Activated CD8-positive, alpha-beta memory T cell treated with anti-CD3 and anti-CD28 coated beads, Interleukin-2, amount 10 ng/mL, durations not matched to agents 7 days and 5 days (primary cell): Measurements from ENCODE around the gene PRPF39. TPM values are rescaled to one million over a fixed set of nuclear protein-coding genes. Genes with fewer than 3 reads are reported as not detected.

Experiments
- ATAC-seq: fragments of 150-1000 bp; cut with Tn5 transposase; one replicate; pipeline ENCODE4 v1.10.0; 2021; ENCODE audit warnings: moderate library complexity
- CTCF ChIA-PET: fragments of 350-600 bp; sonication (Branson Sonifier 250); formaldehyde crosslinking; loops from one replicate; lab custom pipeline; 2021; ENCODE audit warnings: antibody characterized with exemption; lab: Charles Lee
- DNase-seq: peaks from one replicate; pipeline ENCODE4 v3.0.0-alpha.2; 2020
- H3K27ac Mint-ChIP-seq: one replicate; pipeline ENCODE4 v1.8.0; 2021; ENCODE audit warnings: mild to moderate bottlenecking, mixed read lengths
- H3K27me3 Mint-ChIP-seq: one replicate; pipeline ENCODE4 v1.8.0; 2021; ENCODE audit warnings: mixed read lengths
- H3K36me3 Mint-ChIP-seq: one replicate; pipeline ENCODE4 v1.8.0; 2021; ENCODE audit warnings: mild to moderate bottlenecking, mixed read lengths
- H3K4me1 Mint-ChIP-seq: one replicate; pipeline ENCODE4 v1.8.0; 2021; ENCODE audit warnings: mixed read lengths
- H3K4me3 Mint-ChIP-seq: one replicate; pipeline ENCODE4 v1.8.0; 2021; ENCODE audit warnings: mild to moderate bottlenecking, moderate library complexity, mixed read lengths
- H3K9me3 Mint-ChIP-seq: one replicate; pipeline ENCODE4 v1.8.0; 2022; ENCODE audit warnings: low read depth, mixed read lengths
- total RNA-seq, 2 experiments: library from RNA; stranded (reverse); gene quantifications; one replicate each; pipeline ENCODE4 v1.2.3, GENCODE V29; 2021

PRPF39 gene
- 10 to 100 TPM; 47.6 to 49.0 TPM for total RNA-seq

- Mint-ChIP-seq H3K27ac (peak within 1 kb of the TSS; percentile 93), H3K36me3 (peaks cover 5% of the 10 kb centered on the region), H3K4me3 (peak within 1 kb of the TSS; percentile 96), H3K9me3 (no peaks in the 10 kb centered on the region), H3K27me3 (no peaks in the 10 kb centered on the region), H3K4me1 (peaks cover 45% of the 10 kb centered on the region)
- CTCF ChIA-PET, result interaction anchor here (0.9 kb wide), 1 partner anchor 10 kb away, joined by 3 read pairs; no protein-coding TSS in a partner anchor
- ATAC-seq (peak; percentile 97), DNase-seq (peak; percentile 96)
Observed at GRCh38 chr14:45083976-45084722, at the start of gene PRPF39. Gene PRPF39, plus strand, starts transcription at chr14:45084116. Its CDS starts 11,124 bp downstream, at chr14:45095240.

DNA sequence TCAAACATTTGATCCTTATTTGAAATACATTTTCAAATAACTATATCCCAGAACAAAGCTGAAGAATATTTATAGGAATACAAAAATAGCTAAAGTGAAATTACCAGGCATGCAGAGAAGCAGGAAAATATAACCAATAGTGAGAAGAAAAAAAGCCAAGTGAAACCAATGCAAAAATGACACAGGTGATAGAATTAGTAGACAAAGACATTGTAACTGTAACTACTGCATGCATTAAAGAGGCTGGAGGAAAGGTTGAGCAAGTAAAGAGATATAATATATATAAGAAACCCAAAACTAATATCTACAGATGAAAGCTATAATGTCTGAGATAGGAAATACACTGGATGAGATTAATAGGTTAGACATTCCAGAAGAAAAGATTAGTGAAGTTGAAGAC is 49.2 kb upstream of the PRPF39 start:
- DNase-seq, result no peak
- no peaks in the 10 kb centered on the region for H3K27me3 Mint-ChIP-seq
- H3K27ac Mint-ChIP-seq, result no peak overlapping the region
- H3K4me3 Mint-ChIP-seq, result no peak overlapping the region
- peaks cover 39% of the 10 kb centered on the region for H3K36me3 Mint-ChIP-seq
- ATAC-seq, result no peak
- H3K4me1 Mint-ChIP-seq, result no peaks in the 10 kb centered on the region
- peaks cover 2% of the 10 kb centered on the region for H3K9me3 Mint-ChIP-seq
- CTCF ChIA-PET, result no interaction called here

- no peaks in the 10 kb centered on the region for H3K4me1 Mint-ChIP-seq
- DNase-seq, result no peak
- ATAC-seq, result no peak
- H3K27ac Mint-ChIP-seq, result no peak overlapping the region
- H3K36me3 Mint-ChIP-seq, result peaks cover 41% of the 10 kb centered on the region
- peaks cover 2% of the 10 kb centered on the region for H3K9me3 Mint-ChIP-seq
- CTCF ChIA-PET, result no interaction called here
- no peaks in the 10 kb centered on the region for H3K27me3 Mint-ChIP-seq
- no peak overlapping the region for H3K4me3 Mint-ChIP-seq
Observed at GRCh38 chr14:45038256-45038655, 45.7 kb upstream of the PRPF39 start.

DNA sequence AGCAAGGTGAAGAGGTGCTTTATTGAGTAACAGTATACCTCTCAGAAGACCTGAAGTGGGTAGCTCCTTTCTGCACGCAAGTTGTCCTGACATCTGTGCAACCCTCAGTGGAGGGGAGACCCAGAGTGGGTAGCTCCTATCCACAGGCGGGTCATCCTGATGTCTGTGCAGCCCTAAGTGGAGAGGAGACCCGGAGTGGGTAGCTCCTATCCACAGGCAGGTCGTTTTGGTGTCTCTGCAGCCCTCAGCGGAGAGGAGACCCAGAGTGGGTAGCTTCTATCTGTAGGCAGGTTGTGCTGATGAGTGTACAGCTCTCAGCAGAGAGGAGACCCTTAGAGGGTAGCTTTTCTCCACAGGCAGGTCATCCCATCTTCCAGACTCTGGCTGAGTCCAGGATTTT is 45.1 kb upstream of the PRPF39 start:
- Mint-ChIP-seq H3K27ac (no peak overlapping the region), H3K9me3 (peaks cover 2% of the 10 kb centered on the region), H3K36me3 (peaks cover 38% of the 10 kb centered on the region), H3K27me3 (no peaks in the 10 kb centered on the region), H3K4me1 (no peaks in the 10 kb centered on the region), H3K4me3 (no peak overlapping the region)
- DNase-seq, result no peak
- no peak for ATAC-seq
- CTCF ChIA-PET, result no interaction called here

GRCh38 chr14:45039390-45039789 is 44.5 kb upstream of the PRPF39 start:
- DNase-seq, result no peak
- peaks cover 35% of the 10 kb centered on the region for H3K36me3 Mint-ChIP-seq
- no peaks in the 10 kb centered on the region for H3K4me1 Mint-ChIP-seq
- H3K9me3 Mint-ChIP-seq, result peaks cover 2% of the 10 kb centered on the region
- no peak overlapping the region for H3K27ac Mint-ChIP-seq
- H3K27me3 Mint-ChIP-seq, result no peaks in the 10 kb centered on the region
- no peak for ATAC-seq
- CTCF ChIA-PET, result no interaction called here
- no peak overlapping the region for H3K4me3 Mint-ChIP-seq

- H3K36me3 Mint-ChIP-seq, result peaks cover 27% of the 10 kb centered on the region
- H3K27ac Mint-ChIP-seq, result no peak overlapping the region
- H3K9me3 Mint-ChIP-seq, result peaks cover 2% of the 10 kb centered on the region
- DNase-seq (no peak), ATAC-seq (no peak)
- H3K4me3 Mint-ChIP-seq, result no peak overlapping the region
- H3K4me1 Mint-ChIP-seq, result no peaks in the 10 kb centered on the region
- CTCF ChIA-PET, result no interaction called here
- no peaks in the 10 kb centered on the region for H3K27me3 Mint-ChIP-seq
Observed at GRCh38 chr14:45041641-45042040, 42.3 kb upstream of the PRPF39 start.

DNA sequence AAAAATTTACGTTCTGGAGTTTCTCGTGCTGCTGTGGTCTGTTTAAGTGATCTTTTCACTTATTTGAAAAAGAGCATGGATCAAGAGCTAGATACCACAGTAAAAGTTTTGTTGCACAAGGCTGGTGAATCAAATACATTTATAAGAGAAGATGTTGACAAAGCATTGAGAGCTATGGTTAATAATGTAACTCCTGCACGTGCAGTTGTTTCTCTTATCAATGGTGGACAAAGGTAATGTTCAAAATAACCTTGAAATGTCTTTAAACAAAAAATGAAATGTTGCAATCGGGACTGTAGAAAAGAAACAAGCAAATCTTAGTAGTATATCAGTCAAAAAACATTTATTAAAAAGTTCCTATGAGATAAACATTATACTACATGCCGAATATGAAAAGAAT is 39.3 kb upstream of the PRPF39 start:
- Mint-ChIP-seq H3K36me3 (peaks cover 11% of the 10 kb centered on the region), H3K27me3 (no peaks in the 10 kb centered on the region), H3K9me3 (no peaks in the 10 kb centered on the region), H3K4me3 (no peak overlapping the region), H3K4me1 (no peaks in the 10 kb centered on the region), H3K27ac (no peak overlapping the region)
- CTCF ChIA-PET, result no interaction called here
- DNase-seq (no peak), ATAC-seq (no peak)

GRCh38 chr14:45048385-45048784 is 35.5 kb upstream of the PRPF39 start:
- ATAC-seq, result no peak
- DNase-seq, result no peak
- no peak overlapping the region for H3K4me3 Mint-ChIP-seq
- no peaks in the 10 kb centered on the region for H3K27me3 Mint-ChIP-seq
- no peaks in the 10 kb centered on the region for H3K9me3 Mint-ChIP-seq
- peaks cover 11% of the 10 kb centered on the region for H3K36me3 Mint-ChIP-seq
- H3K27ac Mint-ChIP-seq, result no peak overlapping the region
- no peaks in the 10 kb centered on the region for H3K4me1 Mint-ChIP-seq
- CTCF ChIA-PET, result no interaction called here

DNA sequence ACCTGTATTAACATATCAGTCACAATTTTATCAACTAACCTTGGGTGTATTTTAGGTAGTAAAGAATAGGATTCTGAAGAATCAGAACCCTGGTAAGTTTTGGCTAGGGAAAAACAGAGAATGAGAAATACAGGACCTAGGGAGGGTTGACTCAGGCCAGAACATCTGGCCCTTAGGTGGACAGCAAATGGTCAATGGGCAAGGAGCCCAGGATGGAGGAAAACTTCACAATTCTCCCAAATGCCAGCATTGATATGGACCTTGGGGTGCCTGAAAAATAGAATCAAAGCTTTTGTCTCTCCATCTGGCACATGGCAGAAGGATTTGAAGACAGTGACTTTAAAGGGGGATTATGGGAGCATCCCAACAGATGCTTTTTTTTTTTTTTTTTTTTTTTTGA is 32.7 kb upstream of the PRPF39 start:
- ATAC-seq (no peak), DNase-seq (no peak)
- peaks cover 23% of the 10 kb centered on the region for H3K36me3 Mint-ChIP-seq
- H3K9me3 Mint-ChIP-seq, result no peaks in the 10 kb centered on the region
- H3K4me1 Mint-ChIP-seq, result no peaks in the 10 kb centered on the region
- CTCF ChIA-PET, result no interaction called here
- no peak overlapping the region for H3K27ac Mint-ChIP-seq
- H3K27me3 Mint-ChIP-seq, result no peaks in the 10 kb centered on the region
- no peak overlapping the region for H3K4me3 Mint-ChIP-seq

DNA sequence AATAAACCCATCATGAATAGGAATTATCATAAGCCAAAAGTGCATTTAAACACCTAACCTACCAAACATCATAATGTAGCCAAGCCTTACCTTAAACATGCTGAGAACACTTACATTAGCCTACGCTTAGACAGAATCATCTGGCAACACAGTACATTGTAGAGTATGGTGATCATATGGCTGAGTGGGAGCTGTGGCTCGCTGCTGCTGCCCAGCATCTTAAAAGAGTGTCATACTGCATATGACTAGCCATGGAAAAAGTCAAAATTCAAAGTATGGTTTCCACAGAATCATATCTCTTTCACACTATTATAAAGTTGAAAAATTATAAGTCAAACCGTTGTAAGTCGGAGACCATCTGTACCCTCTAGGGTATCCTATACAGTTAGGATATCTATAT is 32.0 kb upstream of the PRPF39 start:
- H3K4me3 Mint-ChIP-seq, result no peak overlapping the region
- CTCF ChIA-PET, result no interaction called here
- DNase-seq (no peak), ATAC-seq (no peak)
- no peaks in the 10 kb centered on the region for H3K9me3 Mint-ChIP-seq
- H3K4me1 Mint-ChIP-seq, result no peaks in the 10 kb centered on the region
- no peaks in the 10 kb centered on the region for H3K27me3 Mint-ChIP-seq
- no peak overlapping the region for H3K27ac Mint-ChIP-seq
- H3K36me3 Mint-ChIP-seq, result peaks cover 24% of the 10 kb centered on the region

- ATAC-seq, result no peak
- H3K27ac Mint-ChIP-seq, result no peak overlapping the region
- no peak for DNase-seq
- H3K4me3 Mint-ChIP-seq, result no peak overlapping the region
- H3K27me3 Mint-ChIP-seq, result no peaks in the 10 kb centered on the region
- H3K36me3 Mint-ChIP-seq, result peaks cover 35% of the 10 kb centered on the region
- H3K4me1 Mint-ChIP-seq, result no peaks in the 10 kb centered on the region
- no peaks in the 10 kb centered on the region for H3K9me3 Mint-ChIP-seq
- CTCF ChIA-PET, result no interaction called here
Observed at GRCh38 chr14:45057349-45057748, 26.6 kb upstream of the PRPF39 start.

DNA sequence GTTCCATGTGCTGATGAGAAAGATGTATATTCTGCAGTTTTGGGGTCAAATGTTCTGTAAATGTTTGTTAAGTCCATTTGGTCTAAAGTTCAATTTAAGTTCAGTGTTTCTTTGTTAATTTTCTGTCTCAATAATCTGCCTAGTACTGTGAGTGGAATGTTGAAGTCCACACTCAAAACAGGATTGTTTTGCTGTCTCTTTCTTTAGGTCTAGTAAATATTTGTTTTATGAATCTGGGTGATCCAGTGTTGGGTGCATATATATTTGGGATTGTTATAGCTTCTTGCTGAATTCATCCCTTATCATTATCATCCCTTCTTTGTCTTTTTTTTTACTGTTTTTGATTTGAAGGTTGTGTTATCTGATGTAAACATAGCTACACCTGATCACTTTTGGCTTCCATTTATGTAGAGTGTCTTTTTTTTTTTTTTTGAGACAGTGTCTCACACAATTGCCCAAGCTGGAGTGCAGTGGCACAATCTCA is 26.0 kb upstream of the PRPF39 start:
- Mint-ChIP-seq H3K4me1 (no peaks in the 10 kb centered on the region), H3K27ac (no peak overlapping the region), H3K27me3 (no peaks in the 10 kb centered on the region), H3K4me3 (no peak overlapping the region), H3K36me3 (peaks cover 33% of the 10 kb centered on the region), H3K9me3 (no peaks in the 10 kb centered on the region)
- no peak for DNase-seq
- CTCF ChIA-PET, result no interaction called here
- no peak for ATAC-seq

DNA sequence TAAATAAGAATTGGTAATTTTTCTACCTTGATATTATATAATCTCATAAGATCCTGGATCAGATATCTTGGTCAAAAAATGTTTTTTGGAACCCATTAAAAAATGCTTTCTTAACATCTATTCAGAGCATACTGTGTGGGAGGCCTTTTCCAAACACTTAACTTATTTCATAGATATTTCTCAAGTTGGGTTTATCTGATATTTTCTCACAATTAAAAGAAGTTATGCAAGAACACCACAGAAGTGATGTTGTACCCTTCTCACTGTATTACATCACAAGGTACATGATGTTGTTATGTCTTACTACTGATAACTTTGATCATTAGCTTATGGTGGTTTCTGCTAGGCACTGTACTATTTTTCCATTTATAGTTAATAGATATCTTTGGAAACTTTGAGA is 23.4 kb upstream of the PRPF39 start:
- CTCF ChIA-PET, result no interaction called here
- no peaks in the 10 kb centered on the region for H3K9me3 Mint-ChIP-seq

GRCh38 chr14:45065540-45065939 is 18.4 kb upstream of the PRPF39 start:
- no peaks in the 10 kb centered on the region for H3K27me3 Mint-ChIP-seq
- peaks cover 3% of the 10 kb centered on the region for H3K4me1 Mint-ChIP-seq
- no peaks in the 10 kb centered on the region for H3K9me3 Mint-ChIP-seq
- ATAC-seq (no peak), DNase-seq (no peak)
- H3K36me3 Mint-ChIP-seq, result peaks cover 7% of the 10 kb centered on the region
- CTCF ChIA-PET, result no interaction called here
- H3K27ac Mint-ChIP-seq, result no peak overlapping the region
- no peak overlapping the region for H3K4me3 Mint-ChIP-seq

More for the DNA sequence above, 23.4 kb upstream of the PRPF39 start:
- peaks cover 24% of the 10 kb centered on the region for H3K36me3 Mint-ChIP-seq
- no peaks in the 10 kb centered on the region for H3K27me3 Mint-ChIP-seq
- H3K27ac Mint-ChIP-seq, result no peak overlapping the region
- DNase-seq (no peak), ATAC-seq (no peak)
- H3K4me1 Mint-ChIP-seq, result no peaks in the 10 kb centered on the region
- no peak overlapping the region for H3K4me3 Mint-ChIP-seq
